Breast epithelium (tissue), 4 donors: Measurements from ENCODE around the gene RPRML. TPM values are rescaled to one million over a fixed set of nuclear protein-coding genes. Genes with fewer than 3 reads are reported as not detected.

Source experiments
- DNase-seq, 2 donors: peaks; one replicate each; pipeline ENCODE4 v3.0.0-alpha.2; 2019; ENCODE audit warnings: low spot score in 2 of 2
- H3K27ac ChIP-seq, 2 donors: fragments of 200-600 bp; sonication (generic) in 1 of 2; one replicate each; pipeline ENCODE4 v1.5.1; 2016 to 2019; ENCODE audit warnings: mild to moderate bottlenecking in 1 of 2
- H3K27me3 ChIP-seq, 2 donors: fragments of 200-600 bp; sonication (generic) in 1 of 2; one replicate each; pipeline versions ENCODE4 v1.5.1 to v1.6.0; 2017 to 2019; ENCODE audit warnings: control low read depth in 1 of 2, mild to moderate bottlenecking in 1 of 2
- H3K36me3 ChIP-seq: fragments of 200-600 bp; one replicate; pipeline ENCODE4 v1.5.1; 2019
- H3K4me1 ChIP-seq, 2 donors: fragments of 200-600 bp; sonication (generic); one replicate each; pipeline ENCODE4 v1.5.1; 2016 to 2019; ENCODE audit warnings: control low read depth in 1 of 2
- H3K4me3 ChIP-seq, 3 donors: fragments of 200-600 bp; sonication (generic); 1 replicate in 2 of 3; 2 replicates in 1 of 3; pipeline ENCODE4 v1.5.1; 2016 to 2019; ENCODE audit warnings: mild to moderate bottlenecking in 3 of 3, moderate library complexity in 2 of 3
- H3K9me3 ChIP-seq, 2 donors: fragments of 200-600 bp; sonication (generic) in 1 of 2; one replicate each; pipeline ENCODE4 v1.5.1; 2016 to 2019; ENCODE audit warnings: control low read depth in 1 of 2
- POLR2A ChIP-seq: fragments of 450-650 bp; IDR thresholded peaks from one replicate; pipeline ENCODE4 v1.6.1; 2016; ENCODE audit warnings: antibody characterized with exemption, mild to moderate bottlenecking, moderate library complexity
- POLR2AphosphoS5 ChIP-seq, 3 donors: sonication (generic); formaldehyde crosslinking; IDR thresholded peaks; one replicate each; pipeline ENCODE4 v1.6.1; 2017; ENCODE audit warnings: antibody characterized with exemption in 3 of 3
- intact Hi-C: fragments of 100-400 bp; cut with DNase I; formaldehyde crosslinking; loops from one replicate; pipeline ENCODE4 v1.15.1; 2023; ENCODE audit warnings: low total_unique reads
- total RNA-seq, 3 donors: library from RNA; depleted of rRNA; stranded (reverse); fragments of >200 nt; gene quantifications; one replicate each; pipeline ENCODE4 v1.1.0, GENCODE V29; 2016
- TF ChIP-seq, protein P1 (sequence below), 3 donors: fragments of 450-650 bp; IDR thresholded peaks; one replicate each; pipeline ENCODE4 v1.5.1; 2016 to 2017; ENCODE audit warnings: antibody characterized with exemption in 3 of 3, mild to moderate bottlenecking in 3 of 3, moderate library complexity in 3 of 3

RPRML gene
- total RNA-seq, 3 donors from 2014 or later: 0.66 TPM; not detected in 2

DNA sequence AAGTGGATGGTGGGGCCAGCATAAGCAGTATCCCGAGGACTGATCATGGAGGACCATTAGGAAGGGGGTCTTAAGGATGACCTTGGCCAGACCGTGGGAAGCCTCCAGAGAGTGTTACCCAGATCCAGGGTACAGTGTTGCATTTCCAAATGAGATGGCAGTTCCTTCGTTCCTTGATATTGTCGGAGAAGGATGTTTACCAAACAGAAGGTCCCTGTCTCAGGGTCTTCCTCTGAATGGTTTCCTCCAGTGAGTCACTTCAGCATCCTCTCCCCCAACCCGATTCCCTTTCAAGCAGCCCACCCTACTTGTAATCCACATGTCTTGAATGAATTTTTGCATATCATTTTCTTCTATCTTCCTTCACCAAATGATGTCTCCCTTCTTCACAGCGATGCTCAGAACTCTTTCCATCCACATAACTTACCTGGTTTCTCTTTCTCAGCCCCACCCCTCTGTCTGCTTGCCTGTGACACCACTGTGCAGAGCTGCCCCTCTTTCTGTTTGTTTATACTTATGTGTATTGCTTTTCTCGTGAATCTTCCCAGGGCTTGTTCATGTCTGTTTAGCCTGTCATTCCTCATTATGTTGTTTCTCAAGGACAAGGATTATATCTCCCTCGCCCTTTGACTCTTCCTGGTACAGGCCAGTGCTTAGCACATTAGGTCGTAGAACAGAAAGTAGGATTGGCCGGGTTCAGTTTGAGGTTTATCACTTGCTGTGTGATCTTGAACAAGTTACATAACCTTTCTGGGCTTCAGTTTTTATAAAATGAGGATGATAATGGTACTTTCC, 50.4 kb downstream of the RPRML start:
- peaks cover 6% of the 10 kb centered on the region for H3K36me3 ChIP-seq
- no peaks in the 10 kb centered on the region for H3K4me1 ChIP-seq
- H3K27ac ChIP-seq: no peak overlapping the region
- DNase-seq: no peak
- no peaks in the 10 kb centered on the region for H3K27me3 ChIP-seq
- intact Hi-C loops: no loop called here
- H3K9me3 ChIP-seq: no peaks in the 10 kb centered on the region
- H3K4me3 ChIP-seq: no peak overlapping the region
- no peak for TF ChIP-seq POLR2AphosphoS5 (IDR thresholded peaks at IDR 0.05)
- TF ChIP-seq POLR2A: no peak
- TF ChIP-seq, protein P1, sequence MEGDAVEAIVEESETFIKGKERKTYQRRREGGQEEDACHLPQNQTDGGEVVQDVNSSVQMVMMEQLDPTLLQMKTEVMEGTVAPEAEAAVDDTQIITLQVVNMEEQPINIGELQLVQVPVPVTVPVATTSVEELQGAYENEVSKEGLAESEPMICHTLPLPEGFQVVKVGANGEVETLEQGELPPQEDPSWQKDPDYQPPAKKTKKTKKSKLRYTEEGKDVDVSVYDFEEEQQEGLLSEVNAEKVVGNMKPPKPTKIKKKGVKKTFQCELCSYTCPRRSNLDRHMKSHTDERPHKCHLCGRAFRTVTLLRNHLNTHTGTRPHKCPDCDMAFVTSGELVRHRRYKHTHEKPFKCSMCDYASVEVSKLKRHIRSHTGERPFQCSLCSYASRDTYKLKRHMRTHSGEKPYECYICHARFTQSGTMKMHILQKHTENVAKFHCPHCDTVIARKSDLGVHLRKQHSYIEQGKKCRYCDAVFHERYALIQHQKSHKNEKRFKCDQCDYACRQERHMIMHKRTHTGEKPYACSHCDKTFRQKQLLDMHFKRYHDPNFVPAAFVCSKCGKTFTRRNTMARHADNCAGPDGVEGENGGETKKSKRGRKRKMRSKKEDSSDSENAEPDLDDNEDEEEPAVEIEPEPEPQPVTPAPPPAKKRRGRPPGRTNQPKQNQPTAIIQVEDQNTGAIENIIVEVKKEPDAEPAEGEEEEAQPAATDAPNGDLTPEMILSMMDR (IDR thresholded peaks at IDR 0.05): no peak

Other genes starting within 250 kb of the RPRML start
- 1 to 10 TPM in 2 of 3 donors, under 1 TPM in 1; 0.48 to 2.9 (median 1.6) TPM for gene WNT3, start 160.6 kb downstream of the RPRML start, total RNA-seq
- gene WNT9B, start 127.7 kb downstream of the RPRML start, total RNA-seq: 1 to 10 TPM in 2 of 3 donors, not detected in 1; 2.0 to 2.4 TPM
- gene GOSR2, start 56.1 kb downstream of the RPRML start, total RNA-seq: 10 to 100 TPM; 41.0 to 57.7 (median 50.9) TPM
- gene CDC27, start 210.0 kb upstream of the RPRML start, total RNA-seq: 10 to 100 TPM; 63.2 to 73.7 (median 65.0) TPM
- gene MYL4, start 230.1 kb upstream of the RPRML start, total RNA-seq: not detected